ENCODE results near the gene SUSD3.
"Not testable (repeated sequence)": the region's sequence is repeated elsewhere in the genome, so short reads cannot be mapped to it uniquely, and the experiment has no call there.

SUSD3 gene

DNA sequence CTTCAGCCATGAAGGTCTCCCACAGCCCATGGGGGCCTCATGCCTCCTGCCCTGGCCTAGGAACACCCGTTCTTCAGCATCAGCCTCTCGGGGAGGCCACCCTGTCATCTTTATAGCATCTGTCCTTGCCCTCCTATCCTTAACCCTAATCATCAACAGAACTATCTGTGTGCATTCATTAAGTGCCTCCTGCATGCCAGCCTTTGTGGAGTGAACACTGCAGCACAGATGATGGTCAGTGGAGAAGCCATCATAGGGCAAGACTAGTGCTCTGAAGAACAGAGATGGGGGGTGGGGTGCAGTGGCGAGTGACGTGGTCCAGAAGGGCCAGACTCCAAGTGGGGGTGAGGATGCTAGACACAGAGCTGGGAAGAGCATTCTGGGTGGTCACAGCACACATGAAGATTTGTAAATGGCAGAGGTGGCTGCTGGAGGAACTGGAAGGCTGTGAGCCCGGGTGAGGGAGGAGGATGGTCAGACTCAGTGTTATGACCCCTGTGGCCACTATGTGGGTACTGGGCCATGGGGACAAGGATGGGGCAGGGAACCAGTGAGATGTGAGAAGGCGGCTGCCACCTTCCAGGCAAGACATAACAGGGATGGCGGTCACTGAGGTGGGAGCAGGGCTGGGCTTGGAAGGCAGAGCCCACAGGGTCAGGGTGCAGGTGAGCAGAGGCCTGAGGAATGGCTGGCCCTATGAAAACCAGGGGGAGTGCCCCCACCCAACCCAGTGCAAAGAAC is 33.9 kb downstream of the SUSD3 start:
- no peak for DNase-seq (ENCODE audit: low spot score)

DNA sequence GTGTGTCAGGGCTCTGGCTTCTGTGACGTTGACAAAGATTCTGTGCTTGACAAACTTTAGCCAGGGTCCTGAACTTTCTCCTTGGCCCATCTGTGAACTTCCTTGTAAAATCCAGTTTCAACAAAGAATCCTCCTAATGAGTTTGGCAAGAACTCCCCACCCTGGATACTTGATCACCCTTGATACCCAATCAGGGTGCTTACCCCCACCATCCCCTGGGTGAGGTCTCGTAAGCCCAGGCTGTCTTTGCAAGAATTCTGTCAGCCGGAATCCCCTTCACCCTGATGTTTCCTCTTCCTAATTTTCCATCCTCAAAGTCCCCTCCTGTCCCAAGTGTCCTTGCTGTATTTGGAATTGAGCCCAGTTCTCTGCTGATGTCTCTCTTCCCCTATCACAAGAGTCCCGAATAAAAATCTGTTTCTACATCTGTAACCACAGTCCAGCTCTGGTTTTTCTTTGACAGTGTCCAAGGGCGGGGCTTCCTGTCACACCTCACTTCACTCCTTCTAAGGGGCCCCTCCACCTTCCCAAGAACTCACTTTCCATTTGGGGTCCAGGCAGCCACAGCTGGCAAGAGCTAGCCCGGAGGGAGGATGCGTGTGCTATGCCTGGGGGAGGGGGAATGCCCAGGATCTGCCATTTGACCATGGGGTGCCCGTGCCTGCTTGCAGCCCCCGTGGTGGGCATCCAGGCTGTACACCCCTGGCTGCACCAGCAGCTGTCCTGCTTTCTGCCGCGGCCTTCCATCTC is 34.8 kb downstream of the SUSD3 start:
- no peak for DNase-seq (ENCODE audit: low spot score)

DNA sequence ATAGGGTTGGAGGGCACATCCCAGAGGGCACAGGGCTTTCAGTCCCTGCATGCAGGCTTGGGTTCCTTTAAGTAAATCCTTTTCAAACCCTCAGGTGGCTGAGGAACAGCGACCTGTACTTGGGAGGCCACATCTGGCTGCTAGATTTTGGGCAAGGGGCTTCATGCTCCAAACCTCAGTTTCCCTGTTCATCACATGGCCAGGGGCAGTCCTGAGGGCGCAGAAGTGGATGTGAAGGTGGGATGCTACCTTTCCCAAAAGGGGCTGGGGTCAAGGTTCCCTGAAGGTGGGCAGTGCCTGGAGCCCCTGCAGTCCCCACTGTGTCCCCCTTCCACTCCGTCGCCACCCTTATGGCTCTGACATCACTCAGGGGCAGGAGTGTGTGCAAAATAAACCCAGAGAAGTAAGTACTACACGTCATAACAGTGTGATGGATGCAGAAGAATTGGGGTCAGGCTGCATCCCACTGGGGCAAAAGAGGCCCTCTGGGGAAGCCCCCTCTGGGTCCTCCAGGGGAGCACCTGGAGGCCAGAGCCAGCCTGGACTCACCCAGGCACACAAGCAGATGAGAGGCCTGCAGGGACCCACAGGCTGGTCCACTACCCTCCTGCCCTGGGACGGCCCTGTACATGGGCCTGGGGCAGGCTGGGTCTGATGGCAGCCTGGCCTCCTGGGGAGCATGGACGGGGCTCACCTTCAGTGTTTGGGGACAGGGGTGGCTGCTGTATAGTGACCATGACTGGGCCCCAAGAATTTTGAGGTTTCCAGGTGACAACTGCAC is 35.6 kb downstream of the SUSD3 start:
- DNase-seq (ENCODE audit: low spot score): no peak

DNA sequence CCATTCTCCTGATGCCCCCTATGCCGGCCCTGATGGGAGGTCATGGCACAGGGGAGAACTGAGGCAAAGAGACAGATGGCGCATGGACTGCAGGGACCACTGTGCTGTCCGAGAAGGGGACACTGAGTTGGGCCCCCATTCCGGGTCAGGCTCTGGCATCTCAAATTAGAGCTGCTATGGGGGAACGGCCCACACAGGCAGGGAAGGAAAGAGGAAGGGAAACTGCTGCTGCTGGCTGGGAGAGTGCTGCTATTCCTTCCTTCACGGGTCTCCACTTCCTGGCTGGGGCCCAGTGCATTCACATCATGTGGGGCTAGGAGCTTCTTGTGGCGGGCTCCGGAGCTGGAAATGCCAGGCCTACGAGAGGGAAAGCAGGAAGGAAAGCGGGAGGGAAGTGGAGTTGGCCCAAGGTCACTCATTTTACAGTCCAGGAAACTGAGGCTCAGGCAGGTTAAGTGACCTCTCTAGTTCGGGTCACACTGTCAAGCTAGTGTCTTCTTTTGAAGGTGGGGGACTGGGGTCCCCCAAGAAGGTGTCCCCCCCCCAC is 36.2 kb downstream of the SUSD3 start:
- DNase-seq (ENCODE audit: low spot score): no peak

DNA sequence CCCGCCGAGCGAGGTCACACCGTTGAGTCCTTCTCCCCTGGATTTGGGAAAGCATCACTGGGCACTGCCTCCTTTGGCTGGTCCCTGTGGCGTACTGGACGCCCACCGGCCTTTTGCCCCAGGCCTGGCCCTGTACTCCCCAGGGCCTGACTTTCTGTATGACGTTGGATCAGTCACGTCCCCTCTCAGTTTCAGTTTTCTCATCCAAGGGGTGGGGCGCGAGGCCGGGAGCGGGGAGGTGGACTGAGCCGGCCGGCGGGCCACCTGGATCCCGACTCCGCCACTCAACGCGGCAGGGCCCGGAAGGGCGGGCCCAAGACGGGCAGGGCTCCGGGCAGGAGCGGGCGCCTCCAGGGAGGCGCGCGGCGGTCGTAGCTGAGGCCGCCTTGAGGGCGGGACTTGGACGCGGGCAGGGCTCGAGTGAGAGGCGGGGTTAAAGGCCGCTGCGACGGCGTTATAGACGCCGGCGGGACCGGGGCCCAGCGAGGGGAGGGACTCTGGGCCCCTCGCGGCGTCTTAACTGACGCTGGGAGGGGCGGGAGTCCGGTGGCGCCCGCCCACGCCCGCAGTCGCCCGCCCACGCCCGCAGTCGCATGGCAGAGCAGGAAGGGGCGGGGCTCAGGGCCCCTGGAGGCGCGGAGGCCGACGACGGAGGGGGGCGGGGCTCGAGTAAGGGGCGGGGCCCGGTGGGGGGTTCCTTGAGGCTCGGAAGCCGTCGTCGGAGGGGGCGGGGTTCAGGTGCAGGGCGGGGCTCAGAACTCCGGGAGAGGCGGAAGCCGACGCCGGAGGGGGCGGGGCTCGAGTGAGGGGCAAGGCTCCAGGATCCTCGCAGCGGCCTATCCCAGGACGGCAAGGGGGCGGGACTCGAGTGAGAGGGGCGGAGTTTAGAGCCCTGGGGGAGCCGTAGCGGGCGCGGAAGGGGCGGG is 37.0 kb downstream of the SUSD3 start:
- peak; percentile 99 for DNase-seq (ENCODE audit: low spot score)

DNA sequence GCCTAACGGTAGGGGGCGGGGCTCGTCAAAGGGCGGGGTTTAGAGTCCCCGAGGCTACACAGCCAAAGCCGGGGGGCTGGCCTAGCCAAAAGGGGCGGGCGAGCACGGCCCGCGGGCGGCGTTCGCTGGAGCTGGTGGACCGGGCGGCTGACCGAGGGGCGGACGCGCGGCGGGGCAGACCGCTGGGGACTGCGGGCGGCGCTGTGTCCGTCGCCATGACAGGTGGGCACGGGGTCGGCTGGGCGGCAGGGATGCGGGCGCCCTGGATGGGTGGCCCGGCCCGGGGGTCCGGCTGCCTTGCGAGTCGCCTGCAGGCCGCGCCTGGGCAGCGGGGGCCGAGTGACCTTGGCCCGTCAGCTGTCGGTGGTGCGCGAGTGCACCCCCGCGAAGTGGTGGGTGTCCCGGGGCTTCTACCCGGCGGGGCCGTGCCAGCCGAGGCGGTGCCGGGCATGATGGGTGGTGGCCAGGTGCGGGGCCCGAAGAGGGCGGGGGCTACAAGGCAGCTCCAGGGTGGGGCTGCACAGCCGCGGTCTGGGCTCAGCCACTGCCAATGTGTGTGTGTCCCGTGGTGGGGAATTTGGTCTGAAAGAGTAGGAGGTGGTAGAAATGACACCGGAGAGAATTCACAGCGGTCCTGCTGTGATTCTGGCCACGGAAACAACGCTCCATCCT is 37.8 kb downstream of the SUSD3 start, which contains the start of gene CARD19:
CARD19 (plus strand) TSS at position 87 of the 672 bp plus-strand sequence; CDS start at position 216, 129 bp downstream.
- no peak for DNase-seq (ENCODE audit: low spot score)

DNA sequence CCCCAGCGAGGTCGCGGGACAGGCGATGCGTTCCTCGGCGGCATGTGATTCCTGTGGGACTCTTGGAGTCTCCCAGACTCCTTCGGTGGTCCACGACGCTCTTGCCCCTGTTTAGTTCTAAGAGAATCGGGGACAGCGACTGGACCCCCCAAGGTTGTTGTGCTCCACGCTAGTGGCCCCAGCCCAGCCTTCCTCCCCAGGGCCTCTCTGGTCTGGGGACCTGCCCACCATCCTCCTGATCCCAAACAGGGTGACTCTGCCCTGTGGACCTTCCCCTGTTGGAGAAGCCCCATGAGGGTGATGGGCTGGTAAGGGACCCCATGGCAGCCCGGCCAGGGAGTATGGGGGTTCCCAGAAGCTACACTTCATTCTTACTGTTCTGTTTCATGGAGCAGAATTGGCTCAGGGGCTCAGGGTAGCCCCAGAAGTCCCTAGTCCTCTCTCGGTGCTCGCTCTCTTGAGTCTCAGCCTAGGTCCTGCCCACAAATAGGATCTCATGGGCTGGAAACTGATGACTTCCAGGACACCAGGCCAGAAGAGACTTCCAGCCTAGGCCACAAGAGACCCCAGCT is 38.4 kb downstream of the SUSD3 start:
- no peak for DNase-seq (ENCODE audit: low spot score)

DNA sequence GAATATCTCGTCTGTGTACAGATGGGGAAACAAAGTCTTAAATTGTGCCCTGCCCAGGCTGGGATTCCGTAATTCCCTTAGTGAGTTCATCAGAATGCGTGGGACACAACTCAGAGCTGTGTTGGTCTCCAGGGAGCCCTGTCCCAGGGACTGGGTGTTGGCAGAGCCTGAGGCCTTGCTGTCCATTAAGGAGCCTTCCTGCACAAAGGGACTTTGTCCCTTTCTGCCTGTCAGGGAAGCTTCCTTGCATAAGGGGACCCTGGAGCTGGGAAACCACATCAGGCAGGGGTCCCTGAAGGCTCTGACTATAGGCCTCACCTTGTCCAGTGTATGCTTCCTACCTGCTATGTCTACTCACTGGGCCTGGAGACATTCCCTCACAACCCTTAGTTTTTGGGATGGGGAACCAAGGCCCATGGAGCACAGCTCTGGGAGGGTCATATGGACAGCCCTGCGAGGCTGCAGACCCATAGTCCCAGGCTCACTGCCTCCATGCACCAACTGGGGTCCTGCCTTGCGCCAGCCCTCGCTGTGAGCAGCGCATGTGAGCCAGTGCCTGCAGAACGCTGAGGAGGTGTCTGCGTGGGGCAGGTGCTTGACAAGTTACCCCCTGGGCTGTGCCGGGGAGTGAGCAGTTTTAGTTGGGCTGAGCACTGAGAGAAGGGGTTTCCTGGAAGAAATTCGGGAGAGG is 39.2 kb downstream of the SUSD3 start:
- no peak for DNase-seq (ENCODE audit: low spot score)

DNA sequence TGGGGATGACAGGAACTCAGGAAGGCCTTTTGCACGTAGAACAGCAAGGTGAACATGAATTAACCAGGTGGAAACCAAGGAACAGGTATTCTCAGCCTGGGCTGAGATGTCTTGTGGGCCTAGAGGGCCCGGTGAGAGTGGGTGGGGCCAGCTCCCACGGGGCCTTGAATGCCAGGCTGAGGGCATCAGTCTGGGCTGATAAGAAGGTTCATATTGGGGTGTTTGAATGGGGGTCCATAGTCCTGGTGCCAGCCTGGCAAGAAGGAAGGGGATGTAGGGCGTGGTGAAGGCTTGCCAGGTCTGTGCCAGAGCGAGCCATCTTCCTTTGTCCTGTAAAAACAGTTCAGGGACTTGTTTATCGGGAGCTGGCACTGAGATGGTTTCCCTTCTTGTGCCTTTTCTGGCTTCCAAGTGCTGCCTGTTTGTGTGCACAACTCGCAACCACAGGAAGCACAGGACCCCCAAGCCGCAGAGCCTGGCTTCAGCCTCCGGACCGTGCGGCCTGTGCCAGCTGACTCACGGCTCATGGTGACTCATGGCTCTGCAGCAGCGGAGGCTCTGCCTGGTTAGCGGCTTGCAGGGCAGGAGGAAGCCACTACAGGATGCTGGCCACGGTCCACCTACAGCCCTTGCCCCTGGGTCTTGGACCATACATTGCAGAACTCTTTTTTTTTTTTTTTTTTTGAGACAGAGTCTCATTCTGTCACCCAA is 39.9 kb downstream of the SUSD3 start:
- peak; percentile 93 for DNase-seq (ENCODE audit: low spot score)

DNA sequence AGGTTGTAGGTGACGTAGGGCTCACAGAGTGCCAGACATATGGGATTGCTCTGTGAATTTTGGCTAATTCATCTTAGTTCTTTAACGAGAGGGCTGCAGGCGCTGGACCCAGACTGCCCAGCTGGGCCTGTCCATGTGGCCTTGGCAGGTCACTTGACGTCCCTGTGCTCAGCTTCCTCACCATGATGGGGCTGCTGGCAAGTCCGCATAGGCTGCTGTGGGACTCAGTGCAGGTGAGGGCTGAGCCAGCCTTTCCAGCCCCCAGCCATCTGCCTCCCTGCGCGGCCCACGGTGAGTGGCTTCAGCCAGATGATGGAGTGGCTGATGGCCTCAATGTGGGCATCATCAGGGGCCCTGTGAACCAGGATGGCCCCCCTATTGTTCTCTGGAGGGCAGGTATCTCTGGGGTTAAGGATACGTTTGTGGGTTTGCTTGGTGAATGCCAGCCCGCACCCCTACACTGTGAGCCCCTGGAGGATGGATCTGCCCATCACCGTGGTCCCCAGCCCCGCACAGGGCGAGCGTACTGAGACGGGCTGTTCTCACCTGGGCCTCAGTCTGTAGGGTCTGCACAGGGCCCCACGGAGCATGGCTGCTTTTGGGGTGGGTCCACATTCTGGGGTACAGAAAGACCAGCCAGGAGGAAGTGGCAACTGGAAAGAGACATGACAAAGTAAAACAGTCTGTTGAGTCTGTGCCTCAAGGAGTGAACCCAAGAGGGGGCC is 41.2 kb downstream of the SUSD3 start:
- no peak for DNase-seq (ENCODE audit: low spot score)

DNA sequence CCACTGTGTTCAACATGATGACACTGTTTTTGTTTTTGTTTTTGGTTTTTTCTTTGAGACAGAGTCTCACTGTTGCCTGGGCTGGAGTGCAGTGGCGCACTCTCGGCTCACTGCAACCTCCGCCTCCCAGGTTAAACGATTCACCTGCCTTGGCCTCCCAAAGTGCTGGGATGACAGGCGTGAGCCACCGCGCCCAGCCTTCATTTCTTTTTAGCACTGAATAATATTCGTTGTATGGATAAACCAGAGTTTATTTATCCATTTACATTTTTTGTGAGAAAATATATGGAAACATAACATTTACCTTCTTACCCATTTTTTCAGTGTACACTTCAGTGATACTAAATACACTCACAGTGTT is 41.8 kb downstream of the SUSD3 start:
- no peak for DNase-seq (ENCODE audit: low spot score)

DNA sequence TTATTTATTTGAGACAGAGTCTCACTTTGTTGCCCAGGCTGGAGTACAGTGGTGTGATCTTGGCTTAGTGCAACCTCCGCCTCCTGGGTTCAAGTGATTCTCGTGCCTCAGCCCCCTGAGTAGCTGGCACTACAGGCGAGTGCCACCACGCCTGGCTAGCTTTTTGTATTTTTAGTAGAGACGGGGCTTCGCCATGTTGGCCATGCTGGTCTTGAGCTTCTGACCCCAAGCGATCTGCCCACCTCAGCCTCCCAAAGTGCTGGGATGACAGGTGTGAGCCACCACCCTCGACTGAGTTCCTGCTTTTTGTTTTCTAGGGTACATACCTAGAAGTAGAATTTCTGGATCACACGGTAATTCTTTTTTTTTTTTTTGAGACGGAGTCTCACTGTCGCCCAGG is 42.6 kb downstream of the SUSD3 start:
- DNase-seq (ENCODE audit: low spot score): not testable (repeated sequence)

DNA sequence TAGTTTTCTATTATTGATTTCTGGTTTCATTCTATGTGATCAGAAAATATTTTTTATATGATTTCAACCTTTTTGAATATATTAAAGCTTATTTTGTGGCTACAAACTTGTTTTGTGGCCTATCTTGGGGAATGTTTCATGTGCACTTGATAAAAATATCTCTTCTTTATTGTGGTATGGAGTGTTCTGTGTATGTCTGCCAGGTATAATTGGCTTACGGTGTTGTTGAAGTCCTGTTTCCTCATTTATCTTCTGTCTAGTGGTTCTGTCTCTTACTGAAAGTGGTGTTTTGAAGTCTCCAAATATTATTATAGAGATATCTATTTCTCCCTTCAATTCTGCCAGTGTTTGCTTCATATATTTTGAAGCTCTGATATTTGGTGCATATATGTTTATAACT is 47.1 kb downstream of the SUSD3 start:
- no peak for DNase-seq (ENCODE audit: low spot score)

DNA sequence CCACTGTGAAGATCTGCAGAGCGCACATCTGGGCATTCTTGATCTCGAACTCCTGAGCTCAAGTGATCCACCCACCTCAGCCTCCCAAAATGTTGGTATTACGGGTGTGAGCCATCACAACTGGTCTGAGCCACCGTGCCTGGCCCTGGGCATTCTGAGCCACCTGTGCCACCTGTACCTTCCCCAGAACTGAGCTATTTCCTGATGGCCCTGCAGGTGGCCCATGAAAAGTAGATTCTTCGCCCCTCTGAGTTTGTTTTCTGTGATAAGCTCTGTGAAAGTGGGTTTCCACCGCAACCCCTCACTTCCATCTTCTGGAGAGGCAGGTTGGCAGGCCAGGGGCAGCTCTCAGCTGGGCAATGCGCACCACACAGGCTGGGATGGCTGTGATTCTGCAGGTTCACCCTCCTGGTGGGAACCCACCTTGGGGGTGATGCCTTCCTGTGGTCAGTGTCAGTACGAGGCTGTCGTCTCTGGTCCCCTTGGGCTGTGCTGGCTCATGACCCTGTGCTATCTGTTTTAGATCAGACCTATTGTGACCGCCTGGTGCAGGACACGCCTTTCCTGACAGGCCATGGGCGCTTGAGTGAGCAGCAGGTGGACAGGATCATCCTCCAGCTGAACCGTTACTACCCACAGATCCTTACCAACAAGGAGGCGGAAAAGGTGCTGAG is 48.8 kb downstream of the SUSD3 start:
- DNase-seq (ENCODE audit: low spot score): no peak

DNA sequence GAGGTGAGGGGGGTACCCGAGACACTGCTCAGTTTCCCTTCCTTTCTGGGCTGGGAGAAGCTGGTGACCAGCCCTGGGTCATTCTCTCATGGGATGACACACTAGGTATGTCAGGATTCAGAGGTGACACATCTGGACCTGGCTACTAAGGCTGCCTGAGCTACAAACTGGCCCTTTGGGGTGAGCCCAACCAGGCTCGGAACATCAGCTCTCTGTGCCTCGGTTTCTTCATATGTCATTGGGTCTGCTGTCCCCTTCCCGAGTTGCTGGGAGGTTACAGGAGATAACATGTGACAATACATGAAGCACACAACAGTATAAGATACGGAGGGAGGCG is 49.3 kb downstream of the SUSD3 start:
- no peak for DNase-seq (ENCODE audit: low spot score)

DNA sequence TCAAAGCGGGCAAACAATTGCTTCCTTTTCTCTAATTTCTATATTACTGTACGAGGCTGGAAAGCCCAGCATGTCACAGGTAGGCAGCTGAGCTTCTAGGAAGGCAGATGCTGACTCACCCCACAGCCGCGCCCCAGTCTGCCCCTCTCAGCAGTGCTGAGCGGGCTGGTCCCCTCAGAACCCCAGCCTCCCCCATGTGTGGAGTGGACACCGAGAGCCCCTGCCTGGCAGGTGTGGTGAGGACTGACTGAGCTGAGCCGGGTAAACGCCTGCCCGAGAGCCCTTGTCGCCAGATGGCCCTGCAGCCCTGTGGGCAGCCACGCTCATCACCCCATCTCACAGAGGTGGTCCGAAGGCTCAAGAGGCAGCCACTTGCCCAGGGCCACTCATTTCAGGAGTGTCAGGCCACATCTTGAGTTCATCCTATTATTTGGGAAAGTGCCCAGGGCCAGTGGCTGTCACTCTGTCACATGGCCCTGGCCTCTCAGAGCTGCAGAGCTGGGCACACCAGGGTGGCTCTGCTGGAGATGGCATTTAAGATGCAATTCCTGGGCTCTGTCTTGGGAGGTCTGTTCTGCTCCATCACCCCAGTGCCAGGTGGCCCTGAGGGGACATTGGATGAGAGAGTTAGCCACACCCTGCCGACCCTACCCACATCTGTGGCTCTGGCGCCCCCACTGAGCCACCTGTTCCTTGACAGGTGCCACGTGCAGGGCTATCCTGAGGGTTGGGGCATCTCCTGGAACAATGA is 50.0 kb downstream of the SUSD3 start:
- no peak for DNase-seq (ENCODE audit: low spot score)

DNA sequence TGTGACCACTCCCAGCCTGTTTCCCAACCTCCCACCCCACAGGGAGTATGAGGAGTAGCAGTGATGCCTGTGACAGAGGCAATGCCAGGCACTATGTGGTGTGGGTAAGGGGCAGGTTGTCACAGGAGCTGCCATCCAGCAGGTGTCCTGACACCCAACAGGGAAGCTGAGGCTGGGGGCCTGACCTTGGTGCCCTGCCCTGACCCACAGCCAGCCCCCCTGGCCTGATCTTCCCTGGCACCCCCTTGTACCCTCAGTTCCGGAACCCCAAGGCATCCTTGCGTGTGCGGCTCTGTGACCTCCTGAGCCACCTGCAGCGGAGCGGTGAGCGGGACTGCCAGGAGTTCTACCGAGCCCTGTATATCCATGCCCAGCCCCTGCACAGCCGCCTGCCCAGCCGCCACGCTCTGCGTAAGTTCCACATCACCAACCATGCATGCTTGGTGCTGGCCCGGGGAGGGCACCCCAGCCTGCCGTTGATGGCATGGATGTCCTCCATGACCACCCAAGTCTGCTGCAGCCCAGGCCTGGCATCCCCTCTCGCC is 51.9 kb downstream of the SUSD3 start:
- no peak for DNase-seq (ENCODE audit: low spot score)

Measured in kidney capillary endothelial cell (primary cell).